Measurements from ENCODE around the gene TMEM106B.

DNA sequence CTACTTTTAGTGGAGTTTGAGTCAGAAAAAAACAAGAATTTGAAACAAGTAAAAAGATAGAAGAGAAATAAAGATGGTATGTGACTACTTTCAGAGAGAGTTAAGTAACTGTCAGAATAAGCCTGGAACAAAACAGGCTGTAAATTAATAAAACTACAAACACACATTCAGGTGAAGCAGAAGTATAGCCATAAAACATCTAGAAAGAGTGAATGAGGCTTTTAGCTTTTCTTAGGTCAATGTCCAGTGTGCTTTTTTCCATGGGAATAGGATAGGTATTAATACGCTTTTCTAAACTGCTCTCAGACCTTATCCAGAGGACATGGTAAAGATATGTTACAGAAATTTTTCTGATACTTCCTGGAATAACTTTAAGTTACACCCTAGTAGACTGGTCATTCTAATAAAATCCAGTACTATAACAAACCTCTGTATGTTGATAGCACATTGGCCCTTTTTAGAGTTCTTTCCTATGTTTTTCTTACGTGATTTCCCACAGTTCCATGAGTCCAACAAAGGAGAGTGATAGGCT is 23.3 kb downstream of the TMEM106B start:
- no peak for TF ChIP-seq CTCF (IDR thresholded peaks at IDR 0.05)
- TF ChIP-seq POLR2A (IDR thresholded peaks at IDR 0.05) = no peak
- no peak for TF ChIP-seq POLR2AphosphoS5 (IDR thresholded peaks at IDR 0.05)
